ENCODE data around the gene LFNG. TPM values are rescaled to one million over a fixed set of nuclear protein-coding genes. Genes with fewer than 3 reads are reported as not detected.

LFNG gene
- total RNA-seq, 6 experiments from 2014 or later, result 1.0 to 4.3 (median 1.7) TPM

DNA sequence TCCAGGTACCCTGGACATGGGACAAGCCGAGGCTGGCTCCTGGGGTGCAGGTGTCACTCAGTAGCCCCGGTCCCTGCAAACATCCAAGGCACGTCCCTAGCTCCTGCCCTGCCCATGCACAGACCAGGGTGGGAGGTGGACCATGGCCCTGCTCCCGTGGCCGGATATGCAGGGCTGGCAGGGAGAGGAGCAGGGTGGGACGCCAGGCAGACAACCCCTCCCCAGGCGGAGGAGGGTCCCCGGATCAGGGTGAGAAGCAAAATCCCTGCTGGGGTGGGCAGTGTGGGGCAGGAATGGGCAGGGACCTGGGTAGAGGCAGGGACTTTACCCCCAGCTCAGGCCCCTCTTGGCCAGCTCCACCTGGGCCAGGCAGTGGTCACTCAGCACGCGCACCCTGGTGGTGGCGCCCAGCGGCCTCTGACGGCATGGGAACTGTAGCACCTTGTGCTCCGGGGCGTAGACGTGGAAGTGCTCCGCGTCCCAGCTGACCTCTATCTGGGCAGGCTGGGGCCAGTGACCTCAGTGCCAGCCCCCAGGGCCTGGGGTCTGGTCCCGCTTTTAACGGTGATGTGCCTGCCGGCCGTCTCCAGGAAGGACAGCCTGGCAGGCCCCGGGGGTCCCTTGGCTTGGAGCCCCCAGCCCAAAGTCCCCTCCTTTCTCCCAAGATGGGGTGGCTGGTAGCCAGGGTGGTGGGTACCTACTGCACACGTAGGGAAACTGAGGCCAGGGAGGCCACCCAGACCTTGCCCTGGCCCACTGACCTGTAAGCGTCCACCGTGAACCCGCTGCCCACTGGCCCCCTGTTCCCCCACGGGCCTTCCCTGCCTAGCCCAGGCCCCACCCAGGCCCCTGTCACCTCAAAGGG is 44.5 kb upstream of the LFNG start:
- WGBS (ENCODE audit: insufficient coverage, low coverage, low lambda C conversion rate, missing lambda C conversion rate), result no CpG with 5 or more reads among the region's 28 CpGs
- no peak overlapping the region for H3K4me3 ChIP-seq
- no peaks in the 10 kb centered on the region for H3K36me3 ChIP-seq
- no peaks in the 10 kb centered on the region for H3K9me3 ChIP-seq
- intact Hi-C loops (cut with DNase I), result loop anchor here (10.0 kb wide), 1 partner anchor 210 kb away; the partner anchor contains the start of gene AMZ1 (in 2 of the 2)
- peak in 1 of 3 donors; percentile 53 for DNase-seq
- no peak for TF ChIP-seq POLR2A (IDR thresholded peaks at IDR 0.05)
- TF ChIP-seq, protein P1, sequence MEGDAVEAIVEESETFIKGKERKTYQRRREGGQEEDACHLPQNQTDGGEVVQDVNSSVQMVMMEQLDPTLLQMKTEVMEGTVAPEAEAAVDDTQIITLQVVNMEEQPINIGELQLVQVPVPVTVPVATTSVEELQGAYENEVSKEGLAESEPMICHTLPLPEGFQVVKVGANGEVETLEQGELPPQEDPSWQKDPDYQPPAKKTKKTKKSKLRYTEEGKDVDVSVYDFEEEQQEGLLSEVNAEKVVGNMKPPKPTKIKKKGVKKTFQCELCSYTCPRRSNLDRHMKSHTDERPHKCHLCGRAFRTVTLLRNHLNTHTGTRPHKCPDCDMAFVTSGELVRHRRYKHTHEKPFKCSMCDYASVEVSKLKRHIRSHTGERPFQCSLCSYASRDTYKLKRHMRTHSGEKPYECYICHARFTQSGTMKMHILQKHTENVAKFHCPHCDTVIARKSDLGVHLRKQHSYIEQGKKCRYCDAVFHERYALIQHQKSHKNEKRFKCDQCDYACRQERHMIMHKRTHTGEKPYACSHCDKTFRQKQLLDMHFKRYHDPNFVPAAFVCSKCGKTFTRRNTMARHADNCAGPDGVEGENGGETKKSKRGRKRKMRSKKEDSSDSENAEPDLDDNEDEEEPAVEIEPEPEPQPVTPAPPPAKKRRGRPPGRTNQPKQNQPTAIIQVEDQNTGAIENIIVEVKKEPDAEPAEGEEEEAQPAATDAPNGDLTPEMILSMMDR (IDR thresholded peaks at IDR 0.05), result no peak
- no peak for ATAC-seq
- H3K27ac ChIP-seq, result no peak overlapping the region
- H3K27me3 ChIP-seq, result no peaks in the 10 kb centered on the region
- peaks cover 0 to 15% (median 3%) of the 10 kb centered on the region in 4 donors for H3K4me1 ChIP-seq

- no CpG with 5 or more reads among the region's 18 CpGs for WGBS (ENCODE audit: insufficient coverage, low coverage, low lambda C conversion rate, missing lambda C conversion rate)
- Histone ChIP-seq H3K4me3 (no peak overlapping the region), H3K9me3 (no peaks in the 10 kb centered on the region), H3K4me1 (peaks cover 0 to 15% (median 3%) of the 10 kb centered on the region in 4 donors), H3K27ac (no peak overlapping the region), H3K27me3 (no peaks in the 10 kb centered on the region), H3K36me3 (no peaks in the 10 kb centered on the region)
- no peak for TF ChIP-seq POLR2A (IDR thresholded peaks at IDR 0.05)
- TF ChIP-seq, protein P1 (IDR thresholded peaks at IDR 0.05), result no peak
- intact Hi-C loops (cut with DNase I), result loop anchor here (10.0 kb wide), 1 partner anchor 209 kb away; the partner anchor contains the start of gene AMZ1 (in 2 of the 2)
- peak in 1 of 3 donors; percentile 50 for DNase-seq
- ATAC-seq, result no peak
Observed at GRCh38 chr7:2475678-2476015, 43.9 kb upstream of the LFNG start.

DNA sequence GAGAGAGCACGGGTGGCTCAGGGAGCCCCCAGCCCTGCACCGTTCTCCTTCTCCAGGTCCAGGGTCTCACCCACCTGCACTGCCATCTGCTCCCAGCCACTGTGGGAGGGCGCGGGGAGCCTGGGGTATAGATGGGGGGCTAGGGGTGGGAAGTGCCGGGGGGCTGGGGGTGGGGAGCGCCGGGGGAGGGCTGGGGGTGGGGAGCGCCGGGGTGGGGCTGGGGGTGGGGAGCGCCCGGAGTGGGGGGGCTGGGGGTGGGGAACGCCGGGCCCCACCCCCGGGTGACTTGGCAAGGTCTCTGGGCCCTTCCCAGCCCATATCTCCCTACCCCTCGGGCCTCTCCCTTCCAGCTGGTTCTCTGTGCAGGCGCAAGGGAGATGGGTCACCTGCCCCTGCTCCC is 43.3 kb upstream of the LFNG start, which contains the start of gene GRIFIN:
GRIFIN (minus strand) TSS at position 101 of the 400 bp plus-strand sequence; CDS start at position 86, 15 bp downstream.
- Histone ChIP-seq H3K4me1 (peaks cover 0 to 15% (median 3%) of the 10 kb centered on the region in 4 donors), H3K27ac (no peak within 1 kb of the TSS), H3K4me3 (no peak within 1 kb of the TSS), H3K36me3 (no peaks in the 10 kb centered on the region), H3K27me3 (no peaks in the 10 kb centered on the region), H3K9me3 (no peaks in the 10 kb centered on the region)
- intact Hi-C loops (cut with DNase I), result loop anchor here (10.0 kb wide), 1 partner anchor 209 kb away; the partner anchor contains the start of gene AMZ1 (in 2 of the 2)
- ATAC-seq, result no peak
- WGBS (ENCODE audit: insufficient coverage, low coverage, low lambda C conversion rate, missing lambda C conversion rate), result no CpG with 5 or more reads among the region's 16 CpGs
- no peak for TF ChIP-seq POLR2A (IDR thresholded peaks at IDR 0.05)
- TF ChIP-seq, protein P1 (IDR thresholded peaks at IDR 0.05), result no peak
- DNase-seq, result no peak

DNA sequence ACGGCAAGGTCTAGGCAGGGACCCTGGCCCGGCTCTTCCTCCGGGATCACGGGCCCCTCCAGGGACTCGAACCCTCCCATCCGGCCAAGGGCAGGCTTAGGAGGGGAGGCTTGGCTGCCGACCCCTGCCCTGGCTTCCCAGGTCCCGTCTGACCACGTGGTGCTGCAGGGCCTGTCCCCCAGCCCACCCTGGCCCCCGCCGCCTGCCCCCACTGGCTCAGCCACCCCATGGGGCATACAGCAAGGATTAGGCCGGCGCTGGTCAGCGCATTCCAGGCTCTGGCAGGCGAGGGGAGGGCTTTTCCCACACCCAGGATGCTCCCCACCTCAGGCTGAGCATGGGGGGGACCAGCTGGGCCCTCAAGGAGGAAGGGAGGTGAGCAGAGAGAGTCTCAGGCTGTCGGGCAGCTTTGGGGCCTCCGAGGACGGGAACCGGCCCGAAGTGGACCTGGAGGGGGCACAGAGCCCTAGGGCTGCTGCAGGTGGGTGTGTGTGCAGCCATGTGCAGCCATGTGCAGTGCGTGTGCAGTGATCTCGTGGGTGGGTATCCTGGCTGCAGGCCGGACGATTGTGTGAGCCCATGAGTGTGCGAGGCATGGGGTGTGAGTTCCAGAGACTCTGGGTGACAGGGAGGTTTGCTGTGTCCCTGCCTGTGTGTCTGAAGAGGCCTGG is 42.7 kb upstream of the LFNG start:
- H3K27me3 ChIP-seq, result no peaks in the 10 kb centered on the region
- no peak for TF ChIP-seq POLR2A (IDR thresholded peaks at IDR 0.05)
- TF ChIP-seq, protein P1 (IDR thresholded peaks at IDR 0.05), result no peak
- H3K36me3 ChIP-seq, result no peaks in the 10 kb centered on the region
- H3K27ac ChIP-seq, result no peak overlapping the region
- 37% methylated on average over 2 of the region's 25 CpGs for WGBS (ENCODE audit: insufficient coverage, low coverage, low lambda C conversion rate, missing lambda C conversion rate)
- intact Hi-C loops (cut with DNase I), result loop anchor here (10.0 kb wide), 1 partner anchor 208 kb away; the partner anchor contains the start of gene AMZ1 (in 2 of the 2)
- peaks cover 0 to 15% (median 3%) of the 10 kb centered on the region in 4 donors for H3K4me1 ChIP-seq
- peak in 1 of 3 donors; percentile 53 for DNase-seq
- no peak for ATAC-seq
- no peaks in the 10 kb centered on the region for H3K9me3 ChIP-seq
- H3K4me3 ChIP-seq, result no peak overlapping the region
